CD4-positive, alpha-beta T cell (primary cell): Measurements from ENCODE around the gene IQSEC1. TPM values are rescaled to one million over a fixed set of nuclear protein-coding genes. Genes with fewer than 3 reads are reported as not detected.
A peak's percentile ranks its signal among the peaks of the same experiment; 100 is the strongest.

Source experiments
- ATAC-seq: fragments of 200-7000 bp; cut with Tn5 transposase; one replicate; pipeline ENCODE4 v1.10.0; 2022; ENCODE audit warnings: mild to moderate bottlenecking; ENCODE audit not compliant: poor library complexity
- CTCF ChIA-PET: fragments of 350-600 bp; sonication (Branson Sonifier 250); formaldehyde crosslinking; loops from one replicate; lab custom pipeline; 2021; ENCODE audit warnings: antibody characterized with exemption, inconsistent platforms; lab: Charles Lee
- POLR2A ChIA-PET: fragments of 350-600 bp; sonication (Branson Sonifier 250); formaldehyde crosslinking; loops from one replicate; lab custom pipeline; 2021; ENCODE audit warnings: antibody characterized with exemption, inconsistent platforms; lab: Charles Lee
- DNase-seq, 14 experiments: peaks; one replicate each; pipeline ENCODE4 v3.0.0-alpha.2; 2013 to 2020; ENCODE audit warnings: mixed read lengths in 2 of 14
- H3K27ac ChIP-seq, 2 donors: one replicate each; pipeline versions ENCODE4 v1.5.1 to v1.7.0; 2013; ENCODE audit warnings: low read length in 2 of 2, low read depth in 1 of 2, mild to moderate bottlenecking in 1 of 2
- H3K27me3 ChIP-seq, 2 experiments: 1 replicate in 1 of 2; 2 replicates in 1 of 2; pipeline versions ENCODE4 v1.6.1 to v1.7.0; 2013; ENCODE audit warnings: low read length in 2 of 2, control low read depth in 1 of 2, mild to moderate bottlenecking in 1 of 2, moderate library complexity in 1 of 2; ENCODE audit not compliant: insufficient read depth in 2 of 2, control insufficient read depth in 1 of 2
- H3K36me3 ChIP-seq: one replicate; pipeline ENCODE4 v1.6.1; 2013; ENCODE audit warnings: low read length, control low read depth; ENCODE audit not compliant: insufficient read depth
- H3K4me1 ChIP-seq: one replicate; pipeline ENCODE4 v1.6.1; 2013; ENCODE audit warnings: low read length, control low read depth; ENCODE audit not compliant: insufficient read depth
- H3K4me3 ChIP-seq: one replicate; pipeline ENCODE4 v1.5.1; 2013; ENCODE audit warnings: mild to moderate bottlenecking, low read length, moderate library complexity
- H3K9me3 ChIP-seq, 2 experiments: 1 replicate in 1 of 2; 2 replicates in 1 of 2; pipeline versions ENCODE4 v1.6.1 to v1.7.0; 2013; ENCODE audit warnings: low read length in 2 of 2, mild to moderate bottlenecking in 2 of 2, control low read depth in 1 of 2, moderate library complexity in 1 of 2; ENCODE audit not compliant: control insufficient read depth in 1 of 2, insufficient read depth in 1 of 2
- H3K27ac Mint-ChIP-seq: one replicate; pipeline ENCODE4 v1.8.0; 2020; ENCODE audit warnings: mixed read lengths
- H3K27me3 Mint-ChIP-seq: one replicate; pipeline ENCODE4 v1.8.0; 2021; ENCODE audit warnings: mixed read lengths
- H3K36me3 Mint-ChIP-seq: one replicate; pipeline ENCODE4 v1.8.0; 2021; ENCODE audit warnings: low read depth, mixed read lengths
- H3K4me1 Mint-ChIP-seq: one replicate; pipeline ENCODE4 v1.8.0; 2021; ENCODE audit warnings: low read depth, mixed read lengths
- H3K4me3 Mint-ChIP-seq: one replicate; pipeline ENCODE4 v1.8.0; 2020; ENCODE audit warnings: mild to moderate bottlenecking, mixed read lengths
- H3K9me3 Mint-ChIP-seq: one replicate; pipeline ENCODE4 v1.8.0; 2020; ENCODE audit warnings: mixed read lengths
- intact Hi-C, 2 experiments: fragments of 100-400 bp; cut with DNase I in 1 of 2; cut with micrococcal nuclease in 1 of 2; formaldehyde crosslinking; loops; one replicate each; pipeline versions ENCODE4 v1.15.1 to v1.9.0; 2023 to 2025; cut with DNase I, micrococcal nuclease
- total RNA-seq, 174 experiments: library from RNA in 2 of 174; stranded (reverse) in 2 of 174; gene quantifications; one replicate each; pipeline ENCODE4 v1.2.3 and lab custom pipeline; 2021 to 2026
- TF ChIP-seq, protein P1 (sequence below): fragments of 200-600 bp; IDR thresholded peaks from one replicate; pipeline ENCODE4 v1.8.0; 2022; ENCODE audit warnings: antibody characterized with exemption, mild to moderate bottlenecking

Gene IQSEC1
- total RNA-seq, 2 experiments from 2014 or later: 102 to 108 TPM

DNA sequence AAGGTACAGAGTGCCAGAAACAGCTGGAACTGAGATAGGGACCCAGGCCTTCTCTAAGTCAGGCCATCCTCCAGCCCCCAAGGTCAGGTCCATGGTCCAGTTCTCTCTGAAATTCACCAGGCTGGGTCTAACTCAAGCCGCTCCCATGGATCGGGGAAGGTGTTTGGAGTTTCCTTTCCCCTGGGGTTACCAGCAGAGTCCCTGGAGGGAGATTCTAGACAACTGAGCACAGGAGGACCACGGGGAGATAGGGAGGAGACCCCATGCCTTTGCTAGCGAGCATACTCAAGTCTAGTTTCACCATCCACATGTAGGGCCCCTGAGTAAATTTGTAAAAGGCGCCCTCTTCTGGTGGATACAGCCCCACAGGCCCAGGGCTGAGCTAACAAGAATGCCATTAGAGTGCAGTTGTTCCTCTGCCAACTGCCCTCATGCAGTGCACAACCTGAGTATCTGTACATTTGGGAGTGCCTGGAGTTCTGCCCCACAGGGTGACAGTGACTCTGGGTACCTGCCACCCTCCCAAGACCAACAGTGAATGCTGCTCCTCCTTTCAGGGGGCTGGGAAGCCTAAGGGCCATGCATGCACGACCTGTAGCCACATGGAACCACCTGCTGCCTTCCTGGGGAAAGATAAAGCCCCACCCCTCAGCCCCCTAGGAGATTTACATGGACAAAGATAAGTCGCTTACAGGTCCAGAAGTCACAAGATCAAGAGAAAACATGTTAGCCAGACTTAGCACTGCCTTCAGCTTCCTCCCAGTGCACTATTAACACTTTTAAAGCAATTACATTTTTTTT lies 89.0 kb downstream of the IQSEC1 start:
- ATAC-seq (peak; percentile 88), DNase-seq (peak; percentile 28 to 75 (median 44))
- Mint-ChIP-seq H3K4me1 (peaks cover 71% of the 10 kb centered on the region), H3K27ac (peak overlapping the region; percentile 57), H3K9me3 (no peaks in the 10 kb centered on the region), H3K36me3 (peaks cover 27% of the 10 kb centered on the region), H3K4me3 (peak overlapping the region; percentile 35), H3K27me3 (no peaks in the 10 kb centered on the region)
- Histone ChIP-seq H3K9me3 (no peaks in the 10 kb centered on the region), H3K4me3 (no peak overlapping the region), H3K4me1 (peaks cover 61% of the 10 kb centered on the region), H3K36me3 (peaks cover 41% of the 10 kb centered on the region), H3K27ac (no peak overlapping the region), H3K27me3 (no peaks in the 10 kb centered on the region)
- TF ChIP-seq, protein P1, sequence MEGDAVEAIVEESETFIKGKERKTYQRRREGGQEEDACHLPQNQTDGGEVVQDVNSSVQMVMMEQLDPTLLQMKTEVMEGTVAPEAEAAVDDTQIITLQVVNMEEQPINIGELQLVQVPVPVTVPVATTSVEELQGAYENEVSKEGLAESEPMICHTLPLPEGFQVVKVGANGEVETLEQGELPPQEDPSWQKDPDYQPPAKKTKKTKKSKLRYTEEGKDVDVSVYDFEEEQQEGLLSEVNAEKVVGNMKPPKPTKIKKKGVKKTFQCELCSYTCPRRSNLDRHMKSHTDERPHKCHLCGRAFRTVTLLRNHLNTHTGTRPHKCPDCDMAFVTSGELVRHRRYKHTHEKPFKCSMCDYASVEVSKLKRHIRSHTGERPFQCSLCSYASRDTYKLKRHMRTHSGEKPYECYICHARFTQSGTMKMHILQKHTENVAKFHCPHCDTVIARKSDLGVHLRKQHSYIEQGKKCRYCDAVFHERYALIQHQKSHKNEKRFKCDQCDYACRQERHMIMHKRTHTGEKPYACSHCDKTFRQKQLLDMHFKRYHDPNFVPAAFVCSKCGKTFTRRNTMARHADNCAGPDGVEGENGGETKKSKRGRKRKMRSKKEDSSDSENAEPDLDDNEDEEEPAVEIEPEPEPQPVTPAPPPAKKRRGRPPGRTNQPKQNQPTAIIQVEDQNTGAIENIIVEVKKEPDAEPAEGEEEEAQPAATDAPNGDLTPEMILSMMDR: peak; percentile 56
- CTCF ChIA-PET: interaction anchor here (0.6 to 1.8 kb wide), 9 partner anchors 8 to 108 kb away, joined by 3 to 20 read pairs (median 3); no protein-coding TSS in a partner anchor
- intact Hi-C loops: loop anchor here in 1 of 2 experiments (5.0 kb wide), 1 partner anchor 117 kb away; no protein-coding TSS in a partner anchor
- POLR2A ChIA-PET: interaction anchor here (1.0 to 1.3 kb wide), 3 partner anchors 11 to 27 kb away, joined by 3 to 4 read pairs (median 3); no protein-coding TSS in a partner anchor

DNA sequence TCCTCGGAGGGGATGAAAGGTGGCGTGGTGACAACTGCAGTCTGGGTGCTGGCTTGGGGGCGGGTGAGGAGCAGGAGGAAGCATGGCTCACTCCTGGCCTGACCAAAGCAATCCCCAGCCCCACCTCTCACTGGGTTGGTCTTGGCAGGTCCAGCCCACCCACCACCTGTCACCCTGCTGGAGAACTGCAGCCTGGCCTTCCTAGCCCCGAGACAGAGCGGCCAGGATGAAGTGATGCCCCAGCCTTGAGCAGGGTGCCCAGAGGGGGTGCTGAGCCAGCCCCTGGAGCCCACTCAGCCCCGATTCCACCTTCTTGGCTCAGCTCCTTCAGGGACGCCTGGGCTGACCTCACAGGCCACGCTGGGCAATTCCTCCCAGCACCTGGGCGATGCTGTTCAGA lies 89.9 kb downstream of the IQSEC1 start:
- H3K27ac Mint-ChIP-seq: no peak overlapping the region
- Histone ChIP-seq H3K36me3 (peaks cover 44% of the 10 kb centered on the region), H3K27ac (no peak overlapping the region), H3K27me3 (no peaks in the 10 kb centered on the region), H3K9me3 (no peaks in the 10 kb centered on the region), H3K4me1 (peaks cover 52% of the 10 kb centered on the region), H3K4me3 (no peak overlapping the region)
- peaks cover 68% of the 10 kb centered on the region for H3K4me1 Mint-ChIP-seq
- H3K9me3 Mint-ChIP-seq: no peaks in the 10 kb centered on the region
- intact Hi-C loops: loop anchor here in 1 of 2 experiments (5.0 kb wide), 1 partner anchor 116 kb away; no protein-coding TSS in a partner anchor
- no peak for ATAC-seq
- no peak overlapping the region for H3K4me3 Mint-ChIP-seq
- CTCF ChIA-PET: interaction anchor here (1.1 to 1.8 kb wide), 5 partner anchors 10 to 109 kb away, joined by 3 to 20 read pairs (median 4); no protein-coding TSS in a partner anchor
- H3K36me3 Mint-ChIP-seq: peaks cover 28% of the 10 kb centered on the region
- no peak for DNase-seq
- TF ChIP-seq, protein P1: no peak
- POLR2A ChIA-PET: interaction anchor here (1.0 to 2.7 kb wide), 3 partner anchors 10 to 28 kb away, joined by 3 to 9 read pairs (median 4); no protein-coding TSS in a partner anchor
- no peaks in the 10 kb centered on the region for H3K27me3 Mint-ChIP-seq

DNA sequence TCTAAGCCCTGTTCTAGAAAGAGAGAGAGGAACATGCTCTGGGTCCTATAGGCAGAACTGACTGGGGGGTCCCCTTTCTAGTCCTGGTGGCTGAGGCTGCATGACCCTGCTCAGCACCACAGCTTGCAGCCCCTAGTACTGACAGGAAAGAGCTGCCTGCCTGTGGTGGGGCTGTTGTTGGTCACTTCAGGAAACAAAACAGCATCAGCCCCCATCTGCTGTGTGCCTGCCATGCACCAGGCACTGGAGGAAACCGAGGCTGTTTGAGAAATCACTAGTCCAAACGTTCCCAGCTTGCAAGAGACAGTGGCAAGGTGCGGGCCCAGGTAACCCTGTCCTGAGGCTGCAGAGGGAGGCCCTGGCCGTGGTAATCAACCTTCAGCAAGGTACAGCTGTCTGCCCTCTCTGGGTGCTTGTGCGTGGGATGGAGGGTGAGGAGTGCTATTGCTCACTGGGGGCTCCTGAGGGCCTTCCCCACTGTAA lies 90.6 kb downstream of the IQSEC1 start:
- CTCF ChIA-PET: interaction anchor here (0.8 to 1.8 kb wide), 3 partner anchors 13 to 22 kb away, joined by 3 to 20 read pairs (median 3); no protein-coding TSS in a partner anchor
- TF ChIP-seq, protein P1: no peak
- no peak overlapping the region for H3K4me3 ChIP-seq
- no peaks in the 10 kb centered on the region for H3K9me3 ChIP-seq
- Mint-ChIP-seq H3K27ac (peak overlapping the region; percentile 19), H3K4me1 (peaks cover 67% of the 10 kb centered on the region), H3K9me3 (no peaks in the 10 kb centered on the region), H3K4me3 (no peak overlapping the region), H3K27me3 (no peaks in the 10 kb centered on the region), H3K36me3 (peaks cover 31% of the 10 kb centered on the region)
- no peak for ATAC-seq
- intact Hi-C loops: loop anchor here in 1 of 2 experiments (5.0 kb wide), 1 partner anchor 115 kb away; no protein-coding TSS in a partner anchor
- H3K4me1 ChIP-seq: peaks cover 56% of the 10 kb centered on the region
- no peak for DNase-seq
- no peaks in the 10 kb centered on the region for H3K27me3 ChIP-seq
- POLR2A ChIA-PET: interaction anchor here (1.3 to 2.7 kb wide), 2 partner anchors 10 to 33 kb away, joined by 4 to 9 read pairs; no protein-coding TSS in a partner anchor
- peaks cover 50% of the 10 kb centered on the region for H3K36me3 ChIP-seq
- no peak overlapping the region for H3K27ac ChIP-seq
